Femur (tissue), 1 donor: Measurements from ENCODE around the gene HLF.

Source experiments
- DNase-seq: peaks from one replicate; pipeline ENCODE4 v3.0.0-alpha.2; 2017

Gene HLF

DNA sequence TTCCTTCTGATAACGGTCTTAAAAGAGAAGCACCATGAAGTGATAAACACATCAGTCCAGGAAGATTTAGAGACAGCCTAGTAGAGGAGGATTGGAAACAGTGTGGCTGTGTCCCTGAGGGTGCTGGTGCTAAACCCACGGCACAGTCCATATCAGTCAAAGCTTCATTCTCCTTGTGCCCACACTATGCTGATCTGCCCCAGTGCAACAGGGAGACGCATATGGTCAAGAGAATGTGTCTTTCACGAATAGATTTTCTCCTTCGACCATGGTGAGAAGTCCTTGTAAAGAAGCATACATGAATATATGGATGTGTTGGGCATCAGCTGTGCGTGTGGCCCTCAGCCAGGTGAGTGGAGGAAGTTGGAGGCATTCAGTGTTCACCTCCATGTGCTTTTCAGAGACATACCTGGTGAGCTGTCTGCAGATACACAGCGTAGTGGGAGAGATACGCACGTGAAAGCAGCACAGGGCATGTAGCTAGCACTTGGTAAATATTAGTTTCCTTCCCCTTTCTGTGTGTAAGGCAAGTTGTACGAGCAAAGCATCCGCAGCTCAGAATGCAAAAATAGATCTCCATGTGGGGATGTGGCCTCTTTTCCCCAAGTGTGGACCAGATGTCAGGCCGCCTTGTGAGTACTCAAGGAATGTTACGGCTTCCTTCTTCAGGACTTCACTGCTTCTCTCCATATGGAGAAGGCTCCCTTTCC is 29.4 kb downstream of the HLF start:
- DNase-seq: no peak

DNA sequence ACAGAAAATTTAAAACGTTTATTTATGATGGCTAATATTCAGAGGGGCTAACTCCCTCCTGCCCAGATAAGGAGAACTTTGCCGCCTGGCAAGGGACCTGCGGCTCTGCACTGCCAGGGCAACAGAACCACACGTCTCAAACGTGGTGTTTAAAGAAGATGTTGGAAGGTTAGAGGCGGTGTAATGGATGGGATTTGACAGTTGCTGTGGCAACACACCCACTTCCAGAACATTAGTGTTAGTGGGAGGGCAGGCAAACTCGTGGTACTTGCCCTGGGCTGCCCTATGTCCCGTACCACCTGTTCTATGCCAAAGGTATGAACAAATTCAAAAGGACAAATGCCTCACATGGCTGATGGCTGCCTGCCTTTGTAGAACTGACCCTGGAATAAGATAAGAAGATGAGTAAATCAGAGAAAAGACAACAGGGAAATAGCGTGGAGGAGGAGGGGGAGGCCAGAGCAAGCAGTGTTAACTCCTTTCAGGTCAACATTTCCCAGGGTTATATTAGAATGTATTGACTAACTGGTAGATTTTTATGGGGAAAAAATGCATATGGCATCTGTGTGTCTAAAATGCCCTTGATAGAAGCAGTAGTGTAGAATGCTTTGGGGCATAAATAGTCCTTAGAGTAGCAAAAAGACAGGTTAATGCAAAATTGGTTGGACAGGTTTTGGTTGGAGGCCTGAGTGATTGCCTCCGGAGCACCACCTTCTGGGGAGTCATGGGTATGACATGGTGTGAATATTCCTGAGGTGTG is 30.8 kb downstream of the HLF start:
- DNase-seq: peak; percentile 62

- no peak for DNase-seq
These were observed 31.5 kb downstream of the HLF start for GRCh38 chr17:55296171-55296695.

DNA sequence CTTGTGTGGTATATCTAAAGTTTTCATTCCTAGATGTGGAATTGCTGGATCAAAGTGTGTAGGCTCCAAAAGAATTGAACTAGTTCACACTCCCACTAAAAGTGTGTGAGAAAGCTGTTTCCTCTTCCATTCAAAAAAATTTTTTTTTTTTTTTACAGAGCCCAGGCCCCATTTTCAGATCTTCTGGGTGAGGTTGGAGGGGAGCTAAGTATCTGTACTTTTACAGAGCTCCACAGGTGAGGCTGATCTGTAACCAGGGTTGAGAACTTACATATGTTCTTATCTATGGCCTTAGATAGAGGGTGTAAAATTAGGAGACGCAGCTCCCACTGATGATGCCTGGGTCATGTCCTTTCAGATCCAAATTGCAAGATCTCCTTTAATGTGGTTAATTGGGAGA is 31.9 kb downstream of the HLF start:
- DNase-seq: no peak

DNA sequence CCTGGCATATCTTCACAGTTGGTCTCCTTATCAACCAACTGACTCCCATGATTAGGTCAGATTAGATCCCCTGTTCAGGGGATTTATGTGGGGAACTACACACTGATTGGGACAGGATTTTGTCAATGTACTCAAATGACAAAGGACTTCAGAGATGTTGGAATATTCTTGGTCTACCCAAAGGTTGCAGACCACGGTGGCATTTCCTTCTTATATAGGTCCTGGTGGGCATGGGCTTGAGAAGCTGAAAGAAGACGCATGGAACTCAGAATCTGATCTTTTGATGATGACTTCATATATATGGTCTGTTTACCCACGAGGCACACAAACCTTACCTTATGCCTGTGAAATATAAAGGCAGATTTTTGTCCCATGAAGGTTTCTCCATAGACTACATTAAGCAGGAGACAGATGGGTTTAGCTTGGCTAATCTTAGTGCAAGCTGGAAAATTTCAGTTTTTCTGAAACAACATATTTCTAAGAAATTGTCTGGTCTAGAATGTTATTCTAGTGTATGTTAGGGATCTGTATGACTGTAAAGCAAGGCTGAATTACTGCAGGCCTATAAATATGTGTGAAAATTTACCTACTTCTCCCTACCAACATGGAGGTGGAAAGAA is 33.5 kb downstream of the HLF start:
- DNase-seq: no peak

DNA sequence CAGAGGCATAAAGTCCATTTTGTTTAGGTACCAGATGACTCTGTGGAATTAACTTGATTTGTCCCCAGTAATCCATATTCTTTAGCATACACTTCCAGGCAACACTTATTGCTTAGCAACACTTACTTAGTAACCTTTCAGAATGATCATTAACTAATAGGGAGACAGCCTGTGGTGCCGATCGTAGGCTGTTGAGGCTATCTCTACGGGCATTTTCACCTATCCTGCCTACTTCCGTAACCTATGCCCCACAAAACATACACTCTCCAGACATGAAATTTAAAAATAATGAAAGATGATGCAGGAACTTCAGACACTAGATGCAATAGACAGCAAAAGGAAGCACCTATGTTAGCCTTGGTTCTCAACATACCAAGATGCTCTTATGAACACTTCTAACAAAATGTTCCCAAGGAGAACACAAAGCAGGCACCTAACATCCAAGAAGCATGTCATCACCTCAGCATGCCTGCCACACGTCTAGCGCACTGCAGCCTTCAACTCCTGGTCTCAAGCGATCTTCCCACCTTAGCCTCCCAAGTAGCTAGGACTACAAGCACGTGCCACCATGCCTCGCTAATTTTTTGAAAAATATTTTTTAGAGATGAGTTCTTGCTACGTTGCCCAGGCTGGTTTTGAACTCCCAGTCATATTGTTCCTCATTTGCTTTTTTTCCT is 34.5 kb downstream of the HLF start:
- DNase-seq: no peak

DNA sequence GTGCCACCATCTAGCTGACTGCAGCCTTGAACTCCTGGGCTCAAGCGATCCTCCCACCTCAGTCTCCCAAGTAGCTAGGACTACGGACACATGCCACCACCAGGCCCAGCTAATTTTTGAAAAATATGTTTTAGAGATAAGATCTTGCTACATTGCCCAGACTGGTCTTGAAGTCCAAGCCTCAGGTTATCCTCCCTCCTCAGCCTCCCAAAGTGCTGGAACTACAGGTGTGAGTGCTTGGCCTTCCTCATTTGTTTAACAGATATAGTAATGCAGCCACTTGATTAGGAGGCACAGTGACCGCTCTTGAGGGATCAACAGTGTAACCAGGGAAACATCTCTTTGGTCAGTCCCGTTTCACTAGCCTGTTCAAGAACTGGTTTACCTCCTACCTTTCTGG is 35.1 kb downstream of the HLF start:
- no peak for DNase-seq

DNA sequence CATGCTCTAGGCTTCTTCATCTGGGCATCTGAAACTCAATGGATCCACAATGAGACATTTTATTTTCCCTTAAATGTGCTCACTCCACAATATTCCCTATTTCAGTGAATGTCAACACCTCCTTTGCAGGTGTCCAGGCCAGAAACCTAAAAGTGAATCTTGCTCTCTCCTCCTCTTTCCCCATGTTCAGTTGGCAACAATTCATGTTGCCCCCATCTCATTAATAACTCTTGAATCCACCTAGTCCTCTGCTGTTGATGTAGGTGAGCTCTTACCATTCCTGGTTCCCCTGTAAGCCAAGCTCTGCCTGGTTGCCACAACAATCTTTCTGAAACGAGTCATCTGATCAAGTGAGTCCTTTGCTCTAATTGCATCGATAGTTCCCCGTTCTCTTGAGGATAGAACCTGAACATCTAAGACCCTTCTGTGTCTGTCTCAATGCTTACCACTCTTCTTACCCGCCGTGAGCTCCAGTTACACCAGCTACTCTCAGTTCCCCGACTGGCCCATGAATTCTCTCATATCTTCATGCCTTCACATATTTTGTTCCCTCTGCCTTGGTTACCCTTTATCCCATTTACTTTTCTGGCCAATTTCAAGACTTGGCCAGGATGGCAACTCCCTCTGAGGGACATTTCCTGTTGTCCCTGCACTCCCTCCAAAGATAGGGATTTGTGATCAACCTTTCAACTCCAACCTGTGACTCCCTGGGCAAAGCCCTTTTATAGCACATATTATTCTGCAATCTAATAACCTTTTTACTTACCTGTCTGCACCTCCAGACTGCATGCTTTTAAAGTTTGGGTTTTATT is 35.9 kb downstream of the HLF start:
- DNase-seq: no peak

DNA sequence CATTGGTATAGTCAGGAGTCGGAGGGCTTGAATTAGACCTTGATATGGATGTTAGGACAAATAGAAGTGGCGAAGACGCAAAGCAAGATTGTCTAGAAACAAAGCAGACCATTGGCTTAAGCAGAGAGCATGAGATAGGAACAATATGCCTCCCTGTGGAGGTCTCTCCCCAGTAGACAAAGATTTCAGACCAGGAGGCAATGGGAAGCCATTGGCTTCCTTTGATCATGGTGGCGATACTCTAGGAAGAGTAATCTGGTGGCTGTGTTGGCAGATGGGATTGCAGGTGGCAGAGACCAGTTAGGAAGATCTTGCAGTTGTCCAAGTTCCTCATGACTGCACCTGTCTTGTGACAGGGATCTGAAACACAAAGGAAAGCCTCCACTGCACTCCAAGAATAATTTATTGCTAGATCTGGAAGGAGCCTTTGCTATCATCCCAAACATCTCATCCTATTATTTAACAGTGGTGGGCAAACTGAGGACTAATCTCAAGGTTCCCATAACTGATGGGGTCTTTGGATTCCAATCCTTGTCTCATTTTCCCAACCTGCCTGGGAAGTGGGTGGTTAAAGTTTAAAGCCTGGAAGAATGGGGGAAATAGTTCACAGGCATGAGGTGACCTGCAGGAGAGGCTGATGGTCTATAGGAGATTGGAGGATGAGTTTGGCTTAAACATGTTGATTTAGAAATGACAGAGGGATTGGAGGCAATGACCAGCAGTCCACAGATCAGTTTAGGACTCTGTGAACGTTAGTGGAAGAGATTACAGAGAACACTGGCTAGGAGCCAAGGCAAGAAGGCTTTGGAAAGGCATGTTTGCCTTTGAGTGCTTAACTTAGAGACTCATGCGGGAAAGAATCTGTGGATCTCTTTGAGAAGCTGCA is 37.0 kb downstream of the HLF start:
- DNase-seq: peak; percentile 20

DNA sequence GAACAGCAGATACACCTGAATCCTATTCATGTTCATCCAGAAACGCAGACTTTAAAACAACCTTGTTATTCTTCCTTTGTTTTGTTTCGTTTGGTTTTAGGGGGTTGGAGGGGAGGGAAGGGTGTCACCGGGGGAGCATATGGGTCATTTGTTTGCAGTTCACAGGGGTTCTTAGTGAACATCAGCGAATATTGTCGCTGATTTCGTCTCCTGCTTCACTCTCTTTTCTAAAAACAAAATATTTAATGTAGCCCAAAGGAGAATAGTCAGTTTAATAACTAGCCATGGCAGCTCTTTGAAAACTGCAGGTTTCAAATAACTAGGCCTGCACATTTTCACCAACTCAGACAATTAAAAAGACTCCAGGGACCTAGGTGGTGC is 37.6 kb downstream of the HLF start:
- no peak for DNase-seq

DNA sequence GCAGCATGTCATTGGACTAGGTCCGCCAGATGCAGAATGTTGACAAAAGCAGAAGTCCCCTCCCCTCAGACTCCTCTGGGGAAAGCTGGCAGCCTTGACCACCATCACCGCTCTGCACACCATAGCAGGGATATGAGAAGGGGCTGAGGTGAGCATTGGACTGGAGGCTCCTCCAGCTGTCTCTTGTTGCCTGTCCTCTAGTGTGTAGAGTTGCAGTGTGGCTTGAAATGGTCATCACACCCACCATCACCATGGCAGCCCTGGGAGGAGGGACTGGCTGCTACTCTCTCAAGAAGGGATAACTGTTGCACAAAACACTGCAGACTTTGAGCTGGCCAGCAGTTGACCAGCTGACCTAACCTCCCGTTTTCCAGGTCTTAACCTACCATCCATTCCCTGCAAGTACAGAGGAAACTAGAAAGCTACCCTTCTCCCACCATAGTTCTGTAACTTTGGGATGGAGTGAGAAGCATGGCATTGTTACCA is 38.3 kb downstream of the HLF start:
- DNase-seq: no peak

DNA sequence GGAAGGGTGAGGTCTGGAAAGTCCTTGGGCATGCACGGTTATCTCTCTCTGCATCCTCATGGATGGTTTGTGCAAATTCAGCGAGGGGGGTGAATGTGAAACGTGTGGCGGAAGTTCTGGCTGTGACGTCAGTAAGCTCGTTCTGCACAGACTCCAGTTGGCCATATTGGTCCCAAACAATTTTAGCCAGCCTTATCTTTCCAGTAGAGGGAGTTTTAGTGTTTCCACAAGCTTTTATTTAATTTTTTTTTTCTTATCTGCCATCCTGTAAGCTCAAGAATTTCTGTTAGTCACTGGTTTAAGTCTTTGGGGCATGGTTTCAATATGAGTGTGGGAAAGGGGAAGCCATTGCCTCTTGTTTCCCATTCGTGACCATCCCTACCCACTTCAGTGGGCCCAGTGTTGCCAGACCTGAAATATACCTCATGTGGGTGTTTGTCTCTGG is 39.0 kb downstream of the HLF start:
- no peak for DNase-seq

GRCh38 chr17:55304171-55304859 is 39.6 kb downstream of the HLF start:
- DNase-seq: no peak

- no peak for DNase-seq
These were observed 40.7 kb downstream of the HLF start for GRCh38 chr17:55305321-55306087.

- no peak for DNase-seq
These were observed 43.1 kb downstream of the HLF start for GRCh38 chr17:55307879-55308278.

DNA sequence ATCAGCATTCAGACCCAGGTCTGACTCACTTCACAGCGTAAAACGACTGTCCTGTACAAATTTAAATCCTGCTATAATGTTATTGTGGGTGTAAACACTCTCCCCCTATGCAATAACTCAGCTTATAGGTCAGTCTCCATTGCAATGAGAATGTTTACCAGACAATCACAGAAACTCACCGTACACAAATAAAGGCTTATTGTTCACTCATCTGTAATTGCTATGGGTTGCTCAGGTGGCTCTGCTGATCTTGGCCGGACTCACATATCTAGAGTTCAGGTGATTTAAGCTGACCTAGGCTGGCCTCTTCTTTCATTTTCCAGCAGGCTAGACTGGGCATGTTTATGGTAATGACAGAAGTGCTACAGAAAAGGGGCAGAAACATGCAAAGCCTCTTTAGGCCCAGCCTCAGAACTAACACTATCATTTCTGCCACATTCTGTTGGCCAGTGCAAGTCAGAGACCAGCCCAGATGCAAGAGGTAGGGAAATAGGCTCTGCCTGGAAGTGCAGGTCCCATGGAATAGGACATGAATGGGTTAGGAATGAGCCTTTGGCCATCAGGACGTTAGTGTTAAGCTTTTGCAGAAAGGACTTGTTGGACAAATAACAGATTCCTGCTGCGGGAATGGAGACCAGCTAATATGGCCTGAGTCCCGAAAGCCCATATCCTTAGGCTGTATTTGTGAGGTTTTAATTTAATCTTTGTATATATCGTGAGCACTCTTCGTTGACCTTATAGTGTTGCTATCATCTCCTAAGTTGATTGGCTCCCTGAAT is 44.0 kb downstream of the HLF start:
- DNase-seq: no peak

DNA sequence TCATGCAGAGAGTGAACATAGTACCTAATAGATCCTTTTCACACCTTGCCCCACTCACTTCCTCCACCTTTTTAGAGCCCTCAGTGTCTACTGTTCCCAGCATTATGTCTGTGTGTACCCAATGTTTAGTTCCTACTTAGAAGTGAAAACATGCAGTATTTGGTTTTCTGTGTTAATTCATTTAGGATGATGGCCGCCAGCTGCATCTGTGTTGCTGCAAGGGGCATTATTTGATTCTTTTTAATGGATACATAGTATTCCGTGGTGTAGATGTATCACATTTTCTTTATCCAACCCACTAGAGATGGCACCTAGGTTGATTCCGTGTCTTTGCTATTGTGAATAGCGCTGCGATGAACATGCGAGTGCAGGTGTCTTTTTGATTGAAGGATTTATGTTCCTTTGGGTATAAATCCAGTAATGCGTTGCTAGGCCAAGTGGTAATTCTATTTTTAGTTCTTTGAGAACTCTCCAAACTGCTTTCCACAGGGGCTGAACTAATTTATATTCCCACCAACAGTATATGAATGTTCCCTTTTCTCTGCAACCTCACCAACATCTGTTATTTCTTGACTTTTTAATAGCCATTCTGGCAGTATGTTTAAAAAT is 47.1 kb downstream of the HLF start:
- no peak for DNase-seq

DNA sequence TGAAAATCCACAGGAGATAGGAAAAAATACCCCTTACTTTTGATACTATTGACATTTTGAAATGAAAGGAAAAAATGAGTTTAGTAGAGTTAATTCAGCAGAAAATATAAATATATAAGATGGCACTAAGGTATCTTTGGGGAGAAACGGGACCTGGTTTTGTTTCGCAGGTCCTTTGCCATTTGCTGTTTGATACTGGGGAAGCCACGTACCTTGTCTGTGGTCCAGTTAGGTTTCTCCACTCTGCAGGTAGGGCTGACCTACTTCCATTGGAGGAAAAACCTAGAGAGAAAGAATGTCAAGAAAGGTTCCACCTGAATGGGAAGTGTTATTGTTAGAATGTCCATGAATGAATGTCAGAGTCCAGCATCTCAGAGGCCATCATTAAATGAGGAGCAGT is 48.1 kb downstream of the HLF start:
- no peak for DNase-seq
